Fibroblast of skin of right quadriceps (primary cell): Measurements from ENCODE around the gene CR2.
A peak's percentile ranks its signal among the peaks of the same experiment; 100 is the strongest.
"Not testable (repeated sequence)": the region's sequence is repeated elsewhere in the genome, so short reads cannot be mapped to it uniquely, and the experiment has no call there.

ENCODE experiments used
- DNase-seq: peaks from one replicate; pipeline ENCODE4 v3.0.0-alpha.2; 2013

Gene CR2

GRCh38 chr1:207516729-207517128 lies 62.6 kb downstream of the CR2 start:
- DNase-seq = no peak

- DNase-seq = no peak
Observed at GRCh38 chr1:207518608-207519236, 64.6 kb downstream of the CR2 start.

GRCh38 chr1:207519505-207520399 lies 65.6 kb downstream of the CR2 start:
- DNase-seq = peak; percentile 50

- DNase-seq = peak; percentile 22
Observed at GRCh38 chr1:207520400-207521345, 66.5 kb downstream of the CR2 start.

- DNase-seq = not testable (repeated sequence)
Observed at GRCh38 chr1:207525239-207525638, 71.1 kb downstream of the CR2 start.

- not testable (repeated sequence) for DNase-seq
Observed at GRCh38 chr1:207528401-207528800, 74.3 kb downstream of the CR2 start.

- DNase-seq = not testable (repeated sequence)
Observed at GRCh38 chr1:207536263-207536662, 82.1 kb downstream of the CR2 start.
